WTC11 (cell line): Measurements from ENCODE around the gene NUDT22. TPM values are rescaled to one million over a fixed set of nuclear protein-coding genes. Genes with fewer than 3 reads are reported as not detected.

Experiments
- ARID4B ChIP-seq: sonication (generic); formaldehyde crosslinking; IDR thresholded peaks from 2 replicates; pipeline ENCODE4 v1.8.0; 2023; ENCODE audit warnings: missing genetic modification reagents, mild to moderate bottlenecking, borderline replicate concordance
- CREB1 ChIP-seq: sonication (generic); formaldehyde crosslinking; IDR thresholded peaks from 2 replicates; pipeline ENCODE4 v1.8.0; 2023; ENCODE audit warnings: mild to moderate bottlenecking, missing genetic modification reagents
- CREM ChIP-seq: sonication (generic); formaldehyde crosslinking; IDR thresholded peaks from 2 replicates; pipeline ENCODE4 v1.8.1; 2022; ENCODE audit warnings: mild to moderate bottlenecking, missing genetic modification reagents, moderate library complexity
- E2F1 ChIP-seq: sonication (generic); formaldehyde crosslinking; IDR thresholded peaks from 2 replicates; pipeline ENCODE4 v1.8.0; 2022; ENCODE audit warnings: mild to moderate bottlenecking, missing genetic modification reagents
- EMX1 ChIP-seq: fragments of 250-450 bp; sonication (Bioruptor Pico); IDR thresholded peaks from 2 replicates; pipeline ENCODE4 v1.8.0; 2021; ENCODE audit warnings: mild to moderate bottlenecking
- ESRRA ChIP-seq: sonication (generic); formaldehyde crosslinking; IDR thresholded peaks from 2 replicates; pipeline ENCODE4 v1.8.1; 2022; ENCODE audit warnings: mild to moderate bottlenecking, missing genetic modification reagents, borderline replicate concordance
- FOXP1 ChIP-seq: sonication (generic); formaldehyde crosslinking; IDR thresholded peaks from 2 replicates; pipeline ENCODE4 v1.8.0; 2022; ENCODE audit warnings: missing genetic modification reagents, mild to moderate bottlenecking, moderate library complexity, borderline replicate concordance
- NFYB ChIP-seq: sonication (generic); formaldehyde crosslinking; conservative IDR thresholded peaks from 2 replicates; pipeline ENCODE4 v1.8.0; 2022; ENCODE audit warnings: low read depth, missing genetic modification reagents
- NR1H2 ChIP-seq: sonication (generic); formaldehyde crosslinking; IDR thresholded peaks from 2 replicates; pipeline ENCODE4 v1.9.0; 2021; ENCODE audit warnings: mild to moderate bottlenecking, moderate library complexity, missing genetic modification reagents
- OVOL2 ChIP-seq: fragments of 250-450 bp; sonication (Bioruptor Pico); IDR thresholded peaks from 2 replicates; pipeline ENCODE4 v1.9.0; 2021; ENCODE audit warnings: mild to moderate bottlenecking, borderline replicate concordance
- RELA ChIP-seq: sonication (generic); formaldehyde crosslinking; IDR thresholded peaks from 2 replicates; pipeline ENCODE4 v1.8.1; 2022; ENCODE audit warnings: missing genetic modification reagents, mild to moderate bottlenecking, borderline replicate concordance
- SMAD3 ChIP-seq: sonication (generic); formaldehyde crosslinking; IDR thresholded peaks from 2 replicates; pipeline ENCODE4 v1.8.0; 2022; ENCODE audit warnings: missing genetic modification reagents, mild to moderate bottlenecking, borderline replicate concordance
- SP1 ChIP-seq: sonication (generic); formaldehyde crosslinking; conservative IDR thresholded peaks from 2 replicates; pipeline ENCODE4 v1.8.1; 2022; ENCODE audit warnings: missing genetic modification reagents
- STAT6 ChIP-seq: sonication (generic); formaldehyde crosslinking; conservative IDR thresholded peaks from 2 replicates; pipeline ENCODE4 v1.8.1; 2023; ENCODE audit warnings: mild to moderate bottlenecking, low read depth, missing genetic modification reagents, moderate library complexity
- TEAD1 ChIP-seq: sonication (generic); formaldehyde crosslinking; IDR thresholded peaks from 2 replicates; pipeline ENCODE4 v1.8.0; 2022; ENCODE audit warnings: mild to moderate bottlenecking, missing genetic modification reagents
- ZNF671 ChIP-seq: fragments of 250-450 bp; sonication (Bioruptor Pico); IDR thresholded peaks from 2 replicates; pipeline ENCODE4 v1.8.0; 2021; ENCODE audit warnings: mild to moderate bottlenecking
- total RNA-seq: library from RNA; stranded (reverse); gene quantifications from 3 replicates; pipeline ENCODE4 v1.2.3, GENCODE V29; 2021
- TF ChIP-seq, protein P1 (sequence below): fragments of 200-600 bp; IDR thresholded peaks from 2 replicates; pipeline ENCODE4 v1.8.0; 2022; ENCODE audit warnings: antibody characterized with exemption

The NUDT22 gene
- total RNA-seq, 1 experiment from 2014 or later = 64.4 TPM

GRCh38 chr11:64230171-64230984 is 4.3 kb downstream of the NUDT22 start, which contains the start of gene DNAJC4 (continued):
- TF ChIP-seq, protein P1, sequence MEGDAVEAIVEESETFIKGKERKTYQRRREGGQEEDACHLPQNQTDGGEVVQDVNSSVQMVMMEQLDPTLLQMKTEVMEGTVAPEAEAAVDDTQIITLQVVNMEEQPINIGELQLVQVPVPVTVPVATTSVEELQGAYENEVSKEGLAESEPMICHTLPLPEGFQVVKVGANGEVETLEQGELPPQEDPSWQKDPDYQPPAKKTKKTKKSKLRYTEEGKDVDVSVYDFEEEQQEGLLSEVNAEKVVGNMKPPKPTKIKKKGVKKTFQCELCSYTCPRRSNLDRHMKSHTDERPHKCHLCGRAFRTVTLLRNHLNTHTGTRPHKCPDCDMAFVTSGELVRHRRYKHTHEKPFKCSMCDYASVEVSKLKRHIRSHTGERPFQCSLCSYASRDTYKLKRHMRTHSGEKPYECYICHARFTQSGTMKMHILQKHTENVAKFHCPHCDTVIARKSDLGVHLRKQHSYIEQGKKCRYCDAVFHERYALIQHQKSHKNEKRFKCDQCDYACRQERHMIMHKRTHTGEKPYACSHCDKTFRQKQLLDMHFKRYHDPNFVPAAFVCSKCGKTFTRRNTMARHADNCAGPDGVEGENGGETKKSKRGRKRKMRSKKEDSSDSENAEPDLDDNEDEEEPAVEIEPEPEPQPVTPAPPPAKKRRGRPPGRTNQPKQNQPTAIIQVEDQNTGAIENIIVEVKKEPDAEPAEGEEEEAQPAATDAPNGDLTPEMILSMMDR = no peak
- TF ChIP-seq EMX1 (CRISPR knock-in tag) (no peak), SP1 (CRISPR knock-in tag) (peak; percentile 66), STAT6 (no peak), ARID4B (CRISPR knock-in tag) (no peak), CREM (0 out of 2 replicates have a peak, but pooled peaks have one; percentile 25), NR1H2 (CRISPR knock-in tag) (no peak), CREB1 (peak; percentile 51; the same call in 1 of the 2 replicates), ESRRA (0 out of 2 replicates have a peak, but pooled peaks have one; percentile 38), TEAD1 (peak; percentile 44; the same call in 1 of the 2 replicates), FOXP1 (peak; percentile 9; the same call in 1 of the 2 replicates), OVOL2 (CRISPR knock-in tag) (no peak), NFYB (peak; percentile 46), SMAD3 (CRISPR knock-in tag) (no peak), E2F1 (CRISPR knock-in tag) (no peak), RELA (CRISPR knock-in tag) (0 out of 2 replicates have a peak, but pooled peaks have one; percentile 41), ZNF671 (CRISPR knock-in tag) (no peak)
